H9 (cell line): Measurements from ENCODE around the gene AMZ2. TPM values are rescaled to one million over a fixed set of nuclear protein-coding genes. Genes with fewer than 3 reads are reported as not detected.

Source experiments
- DNase-seq: peaks from one replicate; pipeline ENCODE4 v3.0.0-alpha.2; 2017
- H2AFZ ChIP-seq: one replicate; pipeline ENCODE4 v1.6.1; 2013; ENCODE audit warnings: mild to moderate bottlenecking, low read length, control low read depth, moderate library complexity
- H2AK5ac ChIP-seq: 2 replicates; pipeline ENCODE4 v1.6.1; 2013; ENCODE audit warnings: low read length, control low read depth, mixed read lengths; ENCODE audit not compliant: insufficient read length
- H2BK120ac ChIP-seq: one replicate; pipeline ENCODE4 v1.6.1; 2013; ENCODE audit warnings: low read depth, mild to moderate bottlenecking, low read length, control low read depth, inconsistent platforms; ENCODE audit not compliant: poor library complexity, severe bottlenecking
- H2BK12ac ChIP-seq: 2 replicates; pipeline ENCODE4 v1.6.1; 2013; ENCODE audit warnings: low read length, control low read depth, mixed read lengths, low read depth; ENCODE audit not compliant: insufficient read length
- H2BK15ac ChIP-seq: 2 replicates; pipeline ENCODE4 v1.6.1; 2013; ENCODE audit warnings: low read depth, low read length, control low read depth
- H2BK20ac ChIP-seq: one replicate; pipeline ENCODE4 v1.6.1; 2013; ENCODE audit warnings: low read depth, mild to moderate bottlenecking, low read length, control low read depth, inconsistent platforms; ENCODE audit not compliant: poor library complexity, severe bottlenecking
- H2BK5ac ChIP-seq: 2 replicates; pipeline ENCODE4 v1.6.1; 2013; ENCODE audit warnings: low read length, control low read depth, mixed read lengths; ENCODE audit not compliant: insufficient read length
- H3K14ac ChIP-seq: 2 replicates; pipeline ENCODE4 v1.6.1; 2013; ENCODE audit warnings: low read length, control low read depth; ENCODE audit not compliant: insufficient read depth
- H3K18ac ChIP-seq: 2 replicates; pipeline ENCODE4 v1.6.1; 2013; ENCODE audit warnings: low read depth, mild to moderate bottlenecking, mixed read lengths, low read length, control low read depth; ENCODE audit not compliant: insufficient read length
- H3K23ac ChIP-seq: 2 replicates; pipeline ENCODE4 v1.6.1; 2013; ENCODE audit warnings: low read length, control low read depth, mixed read lengths, low read depth; ENCODE audit not compliant: insufficient read length
- H3K23me2 ChIP-seq: 2 replicates; pipeline ENCODE4 v1.6.1; 2013; ENCODE audit warnings: low read depth, mild to moderate bottlenecking, mixed read lengths, low read length, control low read depth; ENCODE audit not compliant: insufficient read length, poor library complexity, severe bottlenecking
- H3K27ac ChIP-seq: 2 replicates; pipeline ENCODE4 v1.5.1; 2013; ENCODE audit warnings: low read length, control low read depth, mixed read lengths, low read depth; ENCODE audit not compliant: insufficient read length
- H3K27me3 ChIP-seq: 2 replicates; pipeline ENCODE4 v1.6.1; 2013; ENCODE audit warnings: low read length, control low read depth, inconsistent platforms; ENCODE audit not compliant: insufficient read depth
- H3K4ac ChIP-seq: 2 replicates; pipeline ENCODE4 v1.6.1; 2013; ENCODE audit warnings: low read depth, mild to moderate bottlenecking, control low read depth, inconsistent platforms, low read length, moderate library complexity
- H3K4me1 ChIP-seq: 2 replicates; pipeline ENCODE4 v1.6.1; 2013; ENCODE audit warnings: low read length, control low read depth, inconsistent platforms; ENCODE audit not compliant: insufficient read depth
- H3K4me2 ChIP-seq: 2 replicates; pipeline ENCODE4 v1.6.1; 2013; ENCODE audit warnings: low read length, control low read depth, mixed read lengths; ENCODE audit not compliant: insufficient read length, insufficient read depth
- H3K56ac ChIP-seq: 2 replicates; pipeline ENCODE4 v1.6.1; 2013; ENCODE audit warnings: low read depth, mild to moderate bottlenecking, mixed read lengths, low read length, control low read depth; ENCODE audit not compliant: insufficient read length
- H3K79me1 ChIP-seq: 2 replicates; pipeline ENCODE4 v1.6.1; 2013; ENCODE audit warnings: low read depth, mild to moderate bottlenecking, moderate library complexity, low read length, control low read depth, inconsistent platforms; ENCODE audit not compliant: insufficient read depth, poor library complexity, severe bottlenecking
- H3K79me2 ChIP-seq: 2 replicates; pipeline ENCODE4 v1.6.1; 2013; ENCODE audit warnings: low read length, control low read depth, inconsistent platforms; ENCODE audit not compliant: insufficient read depth
- H3K9ac ChIP-seq: 2 replicates; pipeline ENCODE4 v1.6.1; 2013; ENCODE audit warnings: low read length, control low read depth, mixed read lengths; ENCODE audit not compliant: insufficient read length; ENCODE audit errors: extremely low read depth
- H3K9me3 ChIP-seq: one replicate; pipeline ENCODE4 v1.6.1; 2013; ENCODE audit warnings: low read depth, low read length, inconsistent platforms; ENCODE audit not compliant: control insufficient read depth
- H3T11ph ChIP-seq: one replicate; pipeline ENCODE4 v1.6.1; 2013; ENCODE audit warnings: mild to moderate bottlenecking, low read length, control low read depth, inconsistent platforms
- H4K20me1 ChIP-seq: one replicate; pipeline ENCODE4 v1.6.1; 2013; ENCODE audit not compliant: control insufficient read depth, insufficient read length, insufficient read depth
- H4K5ac ChIP-seq: 2 replicates; pipeline ENCODE4 v1.6.1; 2013; ENCODE audit warnings: low read depth, mild to moderate bottlenecking, mixed read lengths, low read length, control low read depth; ENCODE audit not compliant: insufficient read length
- H4K8ac ChIP-seq: replicated peaks from 2 replicates; pipeline ENCODE4 v1.6.1; 2013; ENCODE audit warnings: low read length, control low read depth, mixed read lengths, low read depth; ENCODE audit not compliant: insufficient read length
- H4K91ac ChIP-seq: 2 replicates; pipeline ENCODE4 v1.6.1; 2013; ENCODE audit warnings: low read depth, mild to moderate bottlenecking, moderate library complexity, mixed read lengths, low read length, control low read depth; ENCODE audit not compliant: insufficient read length
- H3K27ac Mint-ChIP-seq, 3 experiments: 2 replicates in 2 of 3; 3 replicates in 1 of 3; pipeline ENCODE4 v1.8.0; 2020 to 2021; ENCODE audit warnings: mixed read lengths in 3 of 3, mild to moderate bottlenecking in 1 of 3, moderate library complexity in 1 of 3
- H3K27me3 Mint-ChIP-seq: 2 replicates; pipeline ENCODE4 v1.8.0; 2021; ENCODE audit warnings: low read depth, mild to moderate bottlenecking, moderate library complexity, mixed read lengths
- H3K36me3 Mint-ChIP-seq, 3 experiments: 2 replicates in 2 of 3; 3 replicates in 1 of 3; pipeline ENCODE4 v1.8.0; 2020 to 2021; ENCODE audit warnings: low read depth in 3 of 3, mixed read lengths in 3 of 3; ENCODE audit not compliant: insufficient read depth in 1 of 3
- H3K4me1 Mint-ChIP-seq, 2 experiments: 2 replicates each; pipeline ENCODE4 v1.8.0; 2020; ENCODE audit warnings: mixed read lengths in 2 of 2
- H3K4me3 Mint-ChIP-seq, 2 experiments: 2 replicates in 1 of 2; 3 replicates in 1 of 2; pipeline ENCODE4 v1.8.0; 2020 to 2021; ENCODE audit warnings: mild to moderate bottlenecking in 2 of 2, mixed read lengths in 2 of 2, moderate library complexity in 1 of 2
- H3K9me3 Mint-ChIP-seq, 2 experiments: 2 replicates in 1 of 2; 3 replicates in 1 of 2; pipeline ENCODE4 v1.8.0; 2020; ENCODE audit warnings: mild to moderate bottlenecking in 2 of 2, mixed read lengths in 2 of 2, moderate library complexity in 1 of 2
- WGBS: extraction: QIAGEN DNeasy Blood & Tissue Kit; methylation state at CpG from one replicate; pipeline ENCODE4 v1.1.7; 2013; ENCODE audit warnings: missing lambda C conversion rate, low lambda C conversion rate, mixed read lengths; ENCODE audit not compliant: insufficient read length; ENCODE audit errors: extremely low coverage; 5-methylcytosine and 5-hydroxymethylcytosine counted together
- total RNA-seq: library from RNA; stranded (reverse); gene quantifications from 2 replicates; pipeline ENCODE4 v1.2.1, GENCODE V29; 2021
- TF ChIP-seq, protein P1 (sequence below): fragments of 200-600 bp; sonication (generic); conservative IDR thresholded peaks from 3 replicates; pipeline ENCODE4 v1.8.0; 2021; ENCODE audit warnings: antibody characterized with exemption, mild to moderate bottlenecking

AMZ2 gene
- total RNA-seq, 1 experiment from 2014 or later, result 82.6 TPM

DNA sequence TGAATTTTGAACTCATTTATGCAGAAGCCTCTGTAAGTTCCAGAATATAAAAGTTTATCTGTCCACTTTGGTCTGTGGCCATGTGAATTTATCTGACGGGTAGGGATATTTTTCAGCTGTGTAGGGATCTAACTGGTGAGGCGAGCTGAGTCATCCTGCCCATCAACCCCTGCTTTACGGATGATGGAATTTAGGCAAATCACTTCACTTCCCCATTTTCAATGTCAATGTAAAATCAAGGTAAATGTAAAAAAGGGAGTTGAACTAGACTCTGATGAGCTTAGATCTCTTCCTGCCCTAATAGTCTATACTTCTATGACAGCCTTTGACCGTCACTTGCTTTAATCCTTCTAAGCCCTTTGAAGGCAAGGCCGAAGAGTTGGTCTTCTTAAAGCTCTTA is 40.5 kb downstream of the AMZ2 start:
- H3K18ac ChIP-seq, result no peak overlapping the region
- Mint-ChIP-seq H3K36me3 (peaks cover 0 to 1% (median 0%) of the 10 kb centered on the region in 3 experiments; a peak in 1 of 7 replicates), H3K4me3 (no peak overlapping the region), H3K27ac (no peak overlapping the region), H3K4me1 (peaks cover 35 to 37% of the 10 kb centered on the region in 2 experiments), H3K27me3 (peaks cover 59% of the 10 kb centered on the region), H3K9me3 (no peaks in the 10 kb centered on the region)
- peaks cover 2% of the 10 kb centered on the region; the same call in 1 of the 2 replicates for H3K4me1 ChIP-seq
- no peaks in the 10 kb centered on the region for H4K20me1 ChIP-seq
- no peak overlapping the region for H3K23ac ChIP-seq
- peaks cover 19% of the 10 kb centered on the region for H3K23me2 ChIP-seq
- no peak overlapping the region for H3K4ac ChIP-seq
- H2BK5ac ChIP-seq, result no peak overlapping the region
- no peak overlapping the region for H3K27ac ChIP-seq
- DNase-seq, result no peak
- H3K4me2 ChIP-seq, result no peak overlapping the region
- H2BK120ac ChIP-seq, result no peak overlapping the region
- no peaks in the 10 kb centered on the region for H3K79me2 ChIP-seq
- WGBS, result no CpG with 5 or more reads among the region's 5 CpGs
- no peak overlapping the region for H2BK12ac ChIP-seq
- H2AK5ac ChIP-seq, result no peak overlapping the region
- H3K56ac ChIP-seq, result no peak overlapping the region
- H3K27me3 ChIP-seq, result peaks cover 21% of the 10 kb centered on the region; the same call in 1 of the 2 replicates
- TF ChIP-seq, protein P1, sequence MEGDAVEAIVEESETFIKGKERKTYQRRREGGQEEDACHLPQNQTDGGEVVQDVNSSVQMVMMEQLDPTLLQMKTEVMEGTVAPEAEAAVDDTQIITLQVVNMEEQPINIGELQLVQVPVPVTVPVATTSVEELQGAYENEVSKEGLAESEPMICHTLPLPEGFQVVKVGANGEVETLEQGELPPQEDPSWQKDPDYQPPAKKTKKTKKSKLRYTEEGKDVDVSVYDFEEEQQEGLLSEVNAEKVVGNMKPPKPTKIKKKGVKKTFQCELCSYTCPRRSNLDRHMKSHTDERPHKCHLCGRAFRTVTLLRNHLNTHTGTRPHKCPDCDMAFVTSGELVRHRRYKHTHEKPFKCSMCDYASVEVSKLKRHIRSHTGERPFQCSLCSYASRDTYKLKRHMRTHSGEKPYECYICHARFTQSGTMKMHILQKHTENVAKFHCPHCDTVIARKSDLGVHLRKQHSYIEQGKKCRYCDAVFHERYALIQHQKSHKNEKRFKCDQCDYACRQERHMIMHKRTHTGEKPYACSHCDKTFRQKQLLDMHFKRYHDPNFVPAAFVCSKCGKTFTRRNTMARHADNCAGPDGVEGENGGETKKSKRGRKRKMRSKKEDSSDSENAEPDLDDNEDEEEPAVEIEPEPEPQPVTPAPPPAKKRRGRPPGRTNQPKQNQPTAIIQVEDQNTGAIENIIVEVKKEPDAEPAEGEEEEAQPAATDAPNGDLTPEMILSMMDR, result no peak
- H2BK15ac ChIP-seq, result no peak overlapping the region
- H4K8ac ChIP-seq, result no peak overlapping the region
- H2BK20ac ChIP-seq, result no peak overlapping the region
- no peak overlapping the region for H3K14ac ChIP-seq
- no peak overlapping the region for H3T11ph ChIP-seq
- H2AFZ ChIP-seq, result no peak overlapping the region
- no peak overlapping the region for H3K9ac ChIP-seq
- no peaks in the 10 kb centered on the region for H3K79me1 ChIP-seq
- no peaks in the 10 kb centered on the region for H3K9me3 ChIP-seq
- no peak overlapping the region for H4K91ac ChIP-seq
- H4K5ac ChIP-seq, result no peak overlapping the region
